Spleen (tissue), 11 donors: ENCODE results near the gene PROX1. TPM values are rescaled to one million over a fixed set of nuclear protein-coding genes. Genes with fewer than 3 reads are reported as not detected.

Experiments used
- DNase-seq: peaks from one replicate; pipeline ENCODE4 v3.0.0-alpha.2; 2020
- H3K27ac ChIP-seq, 8 donors: fragments of 200-600 bp; sonication (generic) in 7 of 8; 1 replicate in 4 of 8; 2 replicates in 4 of 8; pipeline versions ENCODE4 v1.5.0 to v1.8.0; 2016 to 2021; ENCODE audit warnings: inconsistent platforms in 4 of 8, mild to moderate bottlenecking in 4 of 8, moderate library complexity in 1 of 8
- H3K27me3 ChIP-seq, 7 donors: fragments of 200-600 bp; sonication (generic) in 6 of 7; replicated peaks in 1 of 7; 1 replicate in 4 of 7; 2 replicates in 3 of 7; pipeline versions ENCODE4 v1.5.0 to v1.8.0; 2016 to 2021; ENCODE audit warnings: inconsistent platforms in 3 of 7, mild to moderate bottlenecking in 1 of 7
- H3K36me3 ChIP-seq, 6 donors: fragments of 200-600 bp; sonication (generic) in 5 of 6; 1 replicate in 4 of 6; 2 replicates in 2 of 6; pipeline versions ENCODE4 v1.5.0 to v1.8.0; 2016 to 2021; ENCODE audit warnings: inconsistent platforms in 2 of 6
- H3K4me1 ChIP-seq, 6 donors: fragments of 200-600 bp; sonication (generic) in 5 of 6; 1 replicate in 3 of 6; 2 replicates in 3 of 6; pipeline versions ENCODE4 v1.5.0 to v1.8.0; 2016 to 2021; ENCODE audit warnings: inconsistent platforms in 3 of 6
- H3K4me3 ChIP-seq, 8 donors: fragments of 200-600 bp; sonication (generic) in 7 of 8; 1 replicate in 4 of 8; 2 replicates in 4 of 8; pipeline versions ENCODE4 v1.5.0 to v1.8.0; 2016 to 2021; ENCODE audit warnings: inconsistent platforms in 4 of 8, mild to moderate bottlenecking in 4 of 8, moderate library complexity in 2 of 8
- H3K9me3 ChIP-seq, 8 donors: fragments of 200-600 bp; sonication (generic) in 7 of 8; 1 replicate in 4 of 8; 2 replicates in 4 of 8; pipeline versions ENCODE4 v1.5.0 to v1.8.0; 2016 to 2021; ENCODE audit warnings: inconsistent platforms in 4 of 8
- CTCF ChIP-seq, 11 experiments: fragments of 200-600 bp in 7 of 11; fragments of 450-650 bp in 4 of 11; sonication (generic) in 4 of 11; IDR thresholded peaks in 8 of 11; conservative IDR thresholded peaks in 3 of 11; 1 replicate in 7 of 11; 2 replicates in 4 of 11; pipeline versions ENCODE4 v1.4.0 to v1.8.0; 2016 to 2021; ENCODE audit warnings: antibody characterized with exemption in 11 of 11, inconsistent platforms in 4 of 11, mild to moderate bottlenecking in 1 of 11
- POLR2A ChIP-seq, 3 donors: fragments of 450-650 bp; IDR thresholded peaks; one replicate each; pipeline ENCODE4 v1.5.1; 2017; ENCODE audit warnings: antibody characterized with exemption in 3 of 3, mild to moderate bottlenecking in 1 of 3
- POLR2AphosphoS5 ChIP-seq, 3 donors: sonication (generic); formaldehyde crosslinking; IDR thresholded peaks; one replicate each; pipeline ENCODE4 v1.5.1; 2017; ENCODE audit warnings: antibody characterized with exemption in 3 of 3
- WGBS, 5 donors: extraction: QIAGEN DNeasy Blood & Tissue Kit in 3 of 5; methylation state at CpG; one replicate each; pipeline versions ENCODE4 v1.1.5 to v1.1.7; 2013 to 2018; 5-methylcytosine and 5-hydroxymethylcytosine counted together
- intact Hi-C: fragments of 100-400 bp; cut with DNase I; formaldehyde crosslinking; loops from one replicate; pipeline ENCODE4 v1.15.0; 2023; ENCODE audit warnings: low total_unique reads
- polyA plus RNA-seq, 3 donors: library from polyadenylated mRNA; stranded (reverse); fragments of 200-250 nt; gene quantifications; one replicate each; pipeline ENCODE4 v1.2.1, GENCODE V29; 2013
- total RNA-seq, 7 donors: library from RNA; depleted of rRNA in 3 of 7; stranded (reverse); fragments of >200 nt in 3 of 7; fragmentation: NEBNext Ultra II Directional in 4 of 7; extraction: Animal tissue kit (Norgen Biotek cat#: 25700) in 4 of 7; gene quantifications; one replicate each; pipeline versions ENCODE4 v1.1.0 to v1.2.1, GENCODE V29; 2016 to 2021
- donor health status: healthy with polysubstance abuse.
- donor health status: DM: no; HTN: no; CAD: no; lungs with moderate emphysema.
- donor health status: DM: no; HTN: no; CAD: no.
- donor health status: Bipolar disorder and iron deficiency.
- donor health status: healthy.
- donor health status: DM: no; HTN: no; CAD: no.
- donor health status: DM: yes; HTN: yes; CAD: no.

The PROX1 gene
- total and polyA plus RNA-seq, 10 donors = 0.70 to 114 (median 41.7) TPM

GRCh38 chr1:213987422-213987926 is 299 bp upstream of the PROX1 start:
- Histone ChIP-seq H3K27me3 (peaks cover 0 to 97% (median 75%) of the 10 kb centered on the region in 7 donors), H3K4me3 (peak overlapping the region; percentile 37 to 71 (median 44)), H3K36me3 (no peaks in the 10 kb centered on the region), H3K27ac (peak overlapping the region; percentile 53 to 92 (median 82)), H3K9me3 (no peaks in the 10 kb centered on the region), H3K4me1 (peaks cover 0 to 63% (median 13%) of the 10 kb centered on the region in 6 donors)
- no peak for TF ChIP-seq POLR2A (IDR thresholded peaks at IDR 0.05)
- no peak for TF ChIP-seq POLR2AphosphoS5 (IDR thresholded peaks at IDR 0.05)
- TF ChIP-seq CTCF (IDR thresholded peaks at IDR 0.05 in 8 of 11, conservative IDR thresholded peaks at IDR 0.05 in 3 of 11) = no peak
- 1 to 4% (median 3%) methylated on average over 32 to 35 of the region's 35 CpGs for WGBS, 5 donors
- intact Hi-C loops = no loop called here
- peak; percentile 85 for DNase-seq

DNA sequence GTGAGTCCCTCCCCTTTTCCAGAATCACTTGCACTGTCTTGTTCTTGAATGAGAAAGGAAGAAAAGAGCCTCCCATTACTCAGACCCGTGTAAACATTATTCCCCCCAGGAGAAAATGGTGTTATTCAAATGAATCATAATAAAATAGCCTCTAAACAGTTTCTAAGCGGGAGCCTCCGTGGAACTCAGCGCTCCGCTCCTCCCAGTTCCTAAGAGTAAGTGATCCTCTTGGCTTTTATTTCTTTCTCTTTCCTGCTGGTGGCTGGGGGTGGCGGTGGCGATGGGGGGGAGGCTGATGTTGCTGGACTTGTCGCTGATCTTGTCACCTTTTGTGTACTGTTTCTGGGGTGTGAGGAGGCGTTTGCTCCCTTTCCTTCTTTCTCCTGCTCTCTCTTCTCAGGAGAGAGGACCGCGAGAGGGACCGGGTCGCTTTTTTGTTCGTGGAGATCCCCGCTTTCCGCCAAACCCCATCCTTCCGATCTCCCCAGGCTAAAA is 781 bp downstream of the PROX1 start:
- H3K4me3 ChIP-seq = peak overlapping the region; percentile 37 to 71 (median 44)
- DNase-seq = no peak
- peaks cover 0 to 93% (median 64%) of the 10 kb centered on the region in 7 donors for H3K27me3 ChIP-seq
- TF ChIP-seq CTCF (IDR thresholded peaks at IDR 0.05 in 8 of 11, conservative IDR thresholded peaks at IDR 0.05 in 3 of 11) (no peak), POLR2A (IDR thresholded peaks at IDR 0.05) (no peak), POLR2AphosphoS5 (IDR thresholded peaks at IDR 0.05) (no peak)
- H3K27ac ChIP-seq = peak overlapping the region in 7 of 8 donors; percentile 76 to 92 (median 83)
- no peaks in the 10 kb centered on the region for H3K9me3 ChIP-seq
- intact Hi-C loops = no loop called here
- no peaks in the 10 kb centered on the region for H3K36me3 ChIP-seq
- 1 to 4% (median 2%) methylated on average over 17 of the region's 17 CpGs for WGBS, 5 donors
- peaks cover 0 to 52% (median 6%) of the 10 kb centered on the region in 6 donors for H3K4me1 ChIP-seq

- intact Hi-C loops = no loop called here
Observed at GRCh38 chr1:213989002-213989855, 1.5 kb downstream of the PROX1 start.

More at GRCh38 chr1:213989002-213989855, 1.5 kb downstream of the PROX1 start:
- Histone ChIP-seq H3K27ac (peak overlapping the region in 7 of 8 donors; percentile 76 to 92 (median 83)), H3K4me3 (peak overlapping the region; percentile 37 to 71 (median 44)), H3K27me3 (peaks cover 0 to 92% (median 57%) of the 10 kb centered on the region in 7 donors), H3K9me3 (no peaks in the 10 kb centered on the region), H3K36me3 (no peaks in the 10 kb centered on the region), H3K4me1 (peaks cover 0 to 52% (median 6%) of the 10 kb centered on the region in 6 donors)
- no peak for TF ChIP-seq POLR2AphosphoS5 (IDR thresholded peaks at IDR 0.05)
- no peak for TF ChIP-seq CTCF (IDR thresholded peaks at IDR 0.05 in 8 of 11, conservative IDR thresholded peaks at IDR 0.05 in 3 of 11)
- no peak for TF ChIP-seq POLR2A (IDR thresholded peaks at IDR 0.05)
- no peak for DNase-seq
- 4 to 6% (median 5%) methylated on average over 39 of the region's 39 CpGs for WGBS, 5 donors
